GM18499 (cell line): ENCODE measurements around the gene DUT.

Experiments
- ATAC-seq: cut with Tn5 transposase; IDR thresholded peaks from one replicate; pipeline ENCODE4 v1.9.1; 2021; ENCODE audit warnings: moderate number of reproducible peaks; ENCODE audit not compliant: insufficient read depth, unreplicated experiment

The DUT gene

DNA sequence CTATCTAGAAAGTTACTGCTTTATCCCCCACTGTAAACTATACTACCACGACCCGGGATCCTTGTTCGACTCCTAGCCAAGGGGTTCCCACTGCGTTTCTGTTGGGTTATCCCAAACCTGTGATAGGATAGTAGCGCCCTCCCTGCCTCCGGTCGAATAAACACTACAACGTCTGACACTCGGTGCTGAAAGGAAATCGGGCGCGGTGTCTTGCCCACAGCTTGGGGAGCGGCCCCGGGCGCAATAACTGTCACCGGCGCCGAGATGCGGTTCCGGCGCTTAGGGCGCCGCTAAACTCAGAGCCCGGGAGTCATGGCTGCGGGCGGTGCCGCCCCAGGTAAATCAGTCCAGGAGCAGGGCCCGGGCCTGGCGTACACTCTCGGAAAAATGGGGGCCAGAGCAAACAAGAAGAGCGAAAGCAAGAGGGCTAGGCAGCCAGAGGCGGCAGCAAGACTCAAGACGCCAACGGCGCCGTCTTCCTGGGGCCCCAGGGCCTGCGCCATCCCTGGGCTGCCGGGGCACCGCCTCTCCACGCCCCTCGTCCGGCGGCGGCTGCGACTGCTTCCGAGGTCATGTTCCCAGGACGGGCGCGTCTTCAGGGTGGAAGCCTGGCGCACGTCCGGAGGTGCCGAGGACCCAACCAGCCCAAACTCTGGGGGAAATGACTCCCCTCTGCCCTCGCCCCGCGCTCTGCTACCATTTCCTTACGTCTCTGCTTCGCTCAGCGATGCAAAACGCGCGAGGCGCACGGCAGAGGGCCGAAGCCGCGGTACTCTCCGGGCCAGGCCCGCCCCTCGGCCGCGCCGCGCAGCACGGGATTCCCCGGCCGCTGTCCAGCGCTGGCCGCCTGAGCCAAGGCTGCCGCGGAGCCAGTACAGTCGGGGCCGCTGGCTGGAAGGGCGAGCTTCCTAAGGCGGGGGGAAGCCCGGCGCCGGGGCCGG, at the start of gene DUT:
Gene DUT (plus strand): TSS at position 575 of the 941 bp plus-strand sequence. CDS start 87 bp downstream, at position 662.
- peak; percentile 58 for ATAC-seq

DNA sequence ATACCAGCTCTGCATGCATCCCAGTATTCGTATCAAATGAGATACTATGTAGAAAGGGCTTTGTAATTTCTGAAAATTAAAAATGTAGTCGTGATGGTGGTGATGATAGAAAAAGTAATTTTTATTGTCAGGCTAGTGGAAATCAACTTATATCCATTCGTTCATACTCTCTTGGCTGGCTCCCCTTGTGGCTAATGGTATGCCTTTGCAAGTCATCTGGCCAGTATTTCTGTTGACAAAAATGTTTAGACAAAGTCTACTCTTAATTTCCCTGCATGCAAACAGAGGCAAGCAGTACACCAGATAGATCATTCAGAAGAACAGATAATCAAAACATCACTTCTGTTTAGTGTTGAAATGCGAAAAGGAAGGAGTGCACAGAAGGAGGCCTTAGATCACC, 49.6 kb upstream of the DUT start:
- ATAC-seq, result no peak

DNA sequence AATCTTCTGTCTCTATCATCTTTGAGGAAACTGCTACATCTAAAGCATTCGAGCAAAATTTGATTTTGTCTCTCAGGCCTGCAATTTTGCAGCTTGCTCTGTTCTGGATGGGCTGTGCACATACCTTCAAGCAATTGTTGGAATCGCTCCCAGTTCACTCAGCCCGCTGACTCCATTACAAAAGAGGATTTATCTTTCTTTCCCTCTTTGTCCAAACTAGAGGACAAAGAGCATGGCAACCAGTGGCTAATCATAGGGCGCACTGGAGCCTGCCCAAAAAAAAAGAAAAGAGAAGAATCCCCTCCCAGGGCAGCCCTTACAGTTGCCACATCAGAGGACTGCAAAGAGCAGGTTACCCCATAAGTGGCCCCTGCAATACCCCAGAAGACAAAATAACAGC, 49.0 kb upstream of the DUT start:
- ATAC-seq, result no peak

DNA sequence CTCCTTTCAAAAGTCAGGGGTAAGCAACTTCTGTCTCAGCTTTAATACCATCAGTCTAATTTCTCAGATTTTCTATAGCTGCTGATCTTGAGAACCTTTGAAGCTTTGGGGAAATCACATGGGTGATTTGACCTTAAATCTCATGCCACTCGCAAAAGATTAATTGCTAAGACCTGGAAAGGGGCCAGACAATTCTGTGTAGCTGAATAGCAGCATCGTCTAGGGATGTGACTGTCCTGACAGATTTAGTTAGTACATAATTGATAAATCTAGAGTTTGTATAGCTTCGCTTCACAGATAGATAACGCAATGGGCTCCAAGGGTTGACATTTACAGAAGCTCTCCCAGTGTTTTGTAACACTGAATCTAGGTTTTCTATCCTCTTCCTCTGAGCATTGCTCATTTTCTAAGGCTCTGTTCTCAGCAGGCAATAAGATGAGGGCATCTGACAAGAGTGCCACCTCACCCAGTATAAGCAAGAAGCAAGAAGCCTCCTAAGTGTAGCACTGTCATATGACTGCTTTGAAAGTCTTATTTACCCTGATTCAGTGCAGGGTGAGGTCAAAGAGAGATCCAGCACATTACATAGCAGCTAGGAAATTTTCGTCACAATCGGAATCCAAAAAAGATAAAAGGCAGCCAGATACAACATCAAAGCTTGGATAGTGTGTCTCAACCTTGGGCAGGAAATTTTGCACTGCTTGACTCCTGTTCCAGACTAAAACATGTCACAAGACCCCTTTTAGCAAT, 47.7 kb upstream of the DUT start:
- ATAC-seq, result no peak

DNA sequence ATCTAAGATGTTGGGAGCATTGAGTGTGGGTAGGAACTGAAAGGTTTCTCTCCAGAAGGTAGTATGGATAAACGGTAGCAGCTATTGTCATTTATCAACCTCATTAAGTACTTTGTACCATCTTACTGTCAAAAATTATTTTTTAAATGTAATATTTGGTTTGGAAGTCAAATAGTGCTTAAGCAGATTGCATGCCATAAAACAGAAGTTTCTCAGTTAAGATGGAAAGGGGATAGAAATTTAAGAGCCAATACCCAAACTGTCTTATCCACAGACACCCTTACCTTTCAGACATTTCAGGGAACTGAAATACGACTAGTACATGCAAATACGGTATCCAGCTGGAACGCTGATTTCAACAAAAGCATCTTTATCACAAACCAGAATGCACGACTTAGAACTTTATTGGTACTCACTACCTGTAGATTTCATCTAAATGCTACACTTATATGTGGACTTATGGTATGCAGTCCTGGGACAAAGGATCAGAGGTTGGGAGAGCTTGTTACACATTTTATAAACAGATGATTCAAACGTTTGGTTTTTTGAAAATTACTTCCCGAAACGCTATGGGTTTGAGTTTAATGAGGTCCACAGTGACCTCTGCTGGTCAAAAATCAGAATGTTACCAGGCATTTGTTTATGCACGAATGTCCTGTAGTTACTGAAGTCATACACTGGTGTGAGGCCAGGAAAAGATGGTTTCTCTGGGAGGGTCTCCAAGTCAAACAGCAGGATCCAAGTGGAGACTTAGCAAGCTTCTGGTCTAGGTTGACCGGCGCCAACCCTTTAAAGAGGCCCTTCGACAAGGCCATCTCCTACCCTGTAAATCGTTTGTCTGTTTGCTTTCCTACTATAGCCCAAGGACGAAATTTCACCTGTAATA, 45.7 kb upstream of the DUT start:
- ATAC-seq, result peak; percentile 86

DNA sequence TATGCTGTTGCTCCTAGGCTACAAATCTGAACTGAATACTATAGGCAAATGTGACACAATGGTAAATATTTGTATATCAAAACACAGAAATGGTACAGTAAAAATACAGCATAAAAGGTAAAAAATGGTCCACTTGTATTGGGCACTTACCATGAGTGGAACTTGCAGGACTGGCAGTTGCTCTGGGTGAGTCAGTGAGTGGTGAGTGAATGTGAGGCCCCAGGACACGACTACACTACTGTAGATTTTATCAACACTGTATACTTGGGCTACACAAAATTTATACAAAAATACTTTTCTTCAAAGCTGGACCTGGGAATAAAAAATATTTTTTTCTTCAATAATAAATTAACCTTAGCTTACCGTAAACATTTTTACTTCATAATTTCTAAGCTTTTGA, 41.6 kb upstream of the DUT start:
- ATAC-seq, result no peak

DNA sequence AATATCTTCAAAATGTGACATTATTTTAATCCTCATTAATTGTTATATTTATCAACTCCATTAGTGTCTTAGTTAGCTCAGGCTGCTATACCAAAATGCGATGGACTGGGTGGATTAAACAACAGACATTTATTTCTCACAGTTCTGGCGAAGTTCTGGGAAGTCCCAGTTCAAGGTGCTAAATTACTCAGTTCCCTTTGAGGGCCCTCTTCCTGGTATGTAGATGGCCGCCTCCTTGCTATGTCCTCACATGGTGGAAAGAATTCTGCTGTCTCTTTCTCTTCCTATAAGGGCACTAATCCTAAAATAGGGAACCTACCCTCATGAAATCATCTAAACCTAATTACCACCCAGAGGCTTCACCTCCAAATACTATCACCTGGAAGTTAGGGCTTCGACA, 38.8 kb upstream of the DUT start:
- ATAC-seq, result no peak

DNA sequence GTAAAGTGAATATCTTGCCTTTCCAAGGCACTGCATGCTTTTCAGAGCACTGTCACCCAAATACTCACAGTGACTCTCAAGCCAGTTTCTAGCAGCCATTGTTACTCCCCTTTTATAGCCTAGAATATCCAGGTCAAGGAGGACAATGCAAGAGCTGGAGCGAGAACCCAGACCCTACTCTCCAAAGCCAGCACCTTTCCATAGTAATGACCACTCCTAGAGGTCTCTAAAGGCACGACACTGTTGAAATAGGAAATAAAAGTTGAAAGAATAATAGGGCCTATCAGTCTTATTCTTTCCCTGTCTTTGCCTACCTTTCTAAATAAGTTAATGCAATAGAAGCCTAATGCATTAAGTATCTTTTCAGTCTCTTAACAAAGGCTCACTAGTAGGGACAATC, 33.6 kb upstream of the DUT start:
- ATAC-seq, result no peak

DNA sequence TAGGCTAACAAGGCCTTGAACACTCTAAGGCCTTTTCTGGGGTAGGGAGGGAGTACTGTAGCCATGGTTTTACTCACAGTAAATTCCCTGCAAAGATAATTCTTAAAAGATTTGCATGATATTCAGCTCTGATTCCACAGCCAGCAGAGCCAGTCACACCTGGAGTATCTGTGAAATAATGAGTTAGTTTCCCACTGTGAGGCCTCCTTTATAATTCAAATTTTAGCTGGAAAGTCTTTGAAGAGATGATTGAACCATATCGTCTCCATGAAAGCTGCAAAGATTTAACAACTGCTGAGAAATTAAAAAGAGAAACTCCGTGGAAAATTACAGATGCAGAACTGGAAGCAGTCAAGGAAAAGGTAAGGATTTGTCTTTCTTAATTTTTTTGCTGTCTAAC, 32.3 kb upstream of the DUT start:
- ATAC-seq, result no peak

DNA sequence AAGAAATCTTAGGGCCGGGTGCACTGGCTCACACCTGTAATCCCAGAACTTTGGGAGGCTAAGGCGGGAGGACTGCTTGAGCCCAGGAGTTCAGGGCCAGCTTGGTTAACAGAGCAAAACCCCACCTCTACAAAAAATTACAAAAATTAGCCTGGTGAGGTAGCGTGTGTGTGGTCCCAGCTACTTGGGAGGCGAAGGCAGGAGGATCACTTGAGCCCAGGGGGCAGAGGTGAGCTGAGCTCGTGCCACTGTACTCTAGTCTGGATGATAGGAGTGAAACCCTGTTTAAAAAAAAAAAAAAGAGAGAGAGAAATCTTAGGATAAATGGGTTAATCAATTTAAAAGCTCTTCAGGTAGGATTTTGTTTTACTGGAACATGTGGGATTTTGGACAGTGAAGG, 31.2 kb upstream of the DUT start:
- no peak for ATAC-seq

DNA sequence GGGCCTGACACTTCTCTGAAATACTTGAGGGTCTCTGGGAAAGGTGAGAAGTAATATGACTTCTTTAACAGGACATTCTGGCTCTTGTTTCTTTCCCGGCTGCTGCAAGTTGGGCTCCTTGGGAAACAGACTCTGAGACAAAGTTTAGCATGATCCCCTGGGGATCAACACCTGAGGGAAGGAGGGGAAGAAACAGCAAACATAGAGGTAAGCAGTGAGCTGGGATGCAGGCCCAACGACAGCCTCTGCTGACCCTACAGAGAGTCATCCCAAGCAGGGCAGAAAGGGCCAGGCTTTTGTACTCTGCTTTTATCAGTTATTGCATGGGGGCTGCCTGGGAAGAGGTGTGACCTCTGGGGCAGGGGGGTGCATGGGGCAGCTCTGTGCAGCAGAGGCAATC, 26.8 kb upstream of the DUT start:
- no peak for ATAC-seq

DNA sequence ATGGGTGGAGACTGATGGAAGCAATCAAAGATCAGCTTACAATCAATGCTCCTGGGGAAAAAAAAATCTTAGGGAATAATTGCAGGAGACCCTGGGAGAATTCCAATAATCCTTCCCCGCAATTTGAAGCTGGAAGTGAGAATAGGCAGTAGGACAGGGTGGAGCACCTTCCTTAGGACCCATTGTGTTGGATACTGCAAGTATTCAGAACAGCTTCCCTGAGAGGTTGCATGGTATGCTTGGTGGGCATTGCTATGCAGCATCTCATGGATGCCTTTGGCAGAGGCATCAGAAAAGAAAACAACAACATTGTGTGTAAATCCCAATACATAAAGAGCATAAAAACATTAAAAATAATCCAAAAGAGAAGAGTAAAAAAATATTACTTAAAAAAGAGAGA, 24.6 kb upstream of the DUT start:
- no peak for ATAC-seq

DNA sequence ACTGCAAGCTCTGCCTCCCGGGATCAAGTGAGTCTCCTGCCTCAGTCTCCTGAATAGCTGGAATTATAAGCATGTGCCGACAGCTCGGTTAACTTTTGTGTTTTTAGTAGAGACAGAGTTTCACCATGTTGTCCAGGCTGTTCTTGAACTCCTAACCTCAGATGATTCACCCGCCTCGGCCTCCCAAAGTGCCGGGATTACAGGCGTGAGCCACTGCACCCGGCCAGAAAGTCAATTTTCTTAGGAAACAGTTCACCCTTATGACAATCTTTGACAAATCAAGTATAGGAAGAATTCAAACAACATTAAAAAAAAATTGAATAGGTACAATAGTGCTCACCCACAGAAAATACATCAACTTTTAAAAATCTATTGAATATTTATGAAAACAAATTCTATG, 23.6 kb upstream of the DUT start:
- ATAC-seq, result no peak

DNA sequence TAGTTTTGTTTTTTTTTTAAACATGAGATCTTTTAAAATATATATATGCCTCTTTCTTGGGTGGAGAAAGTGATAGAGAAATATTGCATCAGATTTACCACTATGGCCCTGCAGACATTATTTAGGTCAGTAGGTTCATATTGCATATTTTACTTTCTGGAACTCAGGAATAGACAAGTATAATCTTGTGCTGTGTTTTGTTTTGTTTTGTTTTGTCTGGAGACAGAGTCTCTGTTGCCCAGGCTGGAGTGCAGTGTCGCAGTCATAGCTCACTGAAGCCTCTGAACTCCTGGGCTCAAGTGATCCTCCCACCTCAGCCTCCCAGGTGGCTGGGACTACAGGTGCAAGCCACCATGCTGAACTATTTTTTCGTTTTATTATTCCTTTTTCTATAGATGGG, 21.5 kb upstream of the DUT start:
- no peak for ATAC-seq

DNA sequence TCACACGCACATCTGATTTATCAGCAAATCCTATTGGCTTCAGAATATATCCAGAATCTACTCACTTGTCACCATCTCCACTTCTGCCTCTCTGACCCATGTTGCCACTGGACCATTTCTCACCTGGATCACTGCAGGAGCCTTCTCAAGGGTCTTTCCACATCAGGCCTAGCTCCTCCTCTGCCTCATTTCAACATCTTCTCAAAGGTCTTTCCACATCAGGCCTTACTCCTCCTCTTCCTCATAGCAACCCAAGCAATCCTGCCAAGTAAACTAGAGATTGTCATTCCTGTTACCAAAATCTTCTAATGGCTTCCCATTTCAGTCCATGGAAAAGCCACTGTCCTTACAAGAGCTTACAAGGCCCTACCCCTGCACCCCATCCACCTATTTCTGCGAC, 18.0 kb upstream of the DUT start:
- ATAC-seq, result no peak

DNA sequence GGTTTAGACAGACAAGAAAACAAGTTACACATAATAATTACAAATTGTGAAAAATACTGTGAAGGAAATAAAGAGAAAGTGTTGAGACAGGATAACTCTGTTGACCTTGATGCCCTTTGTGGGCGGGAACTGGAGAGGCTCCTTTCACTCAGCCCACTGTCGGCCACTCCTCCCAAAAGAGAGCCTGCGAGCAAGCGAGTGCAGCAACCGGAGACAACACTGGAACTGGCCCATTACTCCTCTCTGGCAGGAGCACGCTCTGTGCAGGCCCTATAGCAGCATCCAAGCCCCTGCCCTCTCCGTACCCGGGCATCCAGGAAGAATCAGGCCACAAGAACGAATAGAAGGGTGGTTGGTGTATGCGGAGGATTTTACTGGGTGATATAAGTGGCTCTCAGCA, 16.2 kb upstream of the DUT start:
- ATAC-seq, result no peak

DNA sequence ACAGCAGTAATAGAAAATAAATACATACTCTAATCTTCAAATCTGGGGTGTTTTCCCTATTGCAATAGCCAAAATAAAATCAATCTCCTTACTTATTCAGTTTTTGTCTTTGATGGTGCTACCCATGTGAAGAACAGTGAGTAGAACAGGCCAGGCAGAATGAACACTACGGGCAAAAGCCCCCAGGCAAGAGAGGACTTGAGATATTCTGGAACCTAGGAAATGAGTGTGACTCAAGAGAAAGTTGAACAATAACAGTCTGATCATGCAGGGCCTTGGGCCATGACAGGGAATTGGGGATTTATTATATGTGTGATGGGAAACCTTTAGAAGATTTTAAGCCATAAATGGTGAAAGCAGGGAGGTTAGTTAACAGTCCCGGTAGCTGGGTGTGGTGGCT, 14.0 kb upstream of the DUT start:
- no peak for ATAC-seq

DNA sequence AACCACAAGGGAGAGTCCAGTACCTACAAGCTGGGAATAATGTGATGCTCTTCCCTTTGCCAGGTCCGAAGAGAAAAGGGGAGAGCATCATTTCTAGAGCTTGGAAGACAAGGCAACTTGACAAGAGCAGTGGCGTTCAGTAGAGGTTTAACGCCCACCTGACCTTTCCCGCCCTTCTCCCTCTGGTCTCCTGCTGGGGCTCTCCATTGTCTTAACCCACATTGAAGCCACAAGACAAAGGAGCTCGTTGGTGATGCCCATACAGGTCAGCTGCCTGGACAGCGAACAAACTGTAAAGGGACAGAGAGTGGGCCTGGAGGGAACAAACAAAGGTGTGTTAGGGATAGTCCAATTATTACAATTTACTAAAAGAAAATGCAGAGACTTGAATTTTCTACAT, 13.1 kb upstream of the DUT start:
- no peak for ATAC-seq

DNA sequence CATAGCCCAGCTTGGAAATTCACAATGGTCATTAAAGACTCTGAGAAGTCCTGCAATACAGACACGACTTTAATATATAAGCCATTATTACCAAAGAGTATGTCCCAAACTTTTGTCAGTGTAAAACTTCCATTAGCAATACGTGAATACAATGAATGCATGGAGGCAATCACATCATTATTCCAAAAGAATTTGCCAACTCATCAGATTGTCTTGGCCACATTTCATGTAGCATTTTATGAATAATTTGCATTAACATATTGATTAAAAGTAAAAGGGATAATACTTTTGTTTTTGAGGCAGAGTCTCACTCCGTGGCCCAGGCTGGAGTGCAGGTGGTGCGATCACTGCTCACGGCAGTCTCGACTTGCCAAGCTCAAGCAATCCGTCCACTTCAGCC, 7.9 kb upstream of the DUT start:
- ATAC-seq, result no peak

DNA sequence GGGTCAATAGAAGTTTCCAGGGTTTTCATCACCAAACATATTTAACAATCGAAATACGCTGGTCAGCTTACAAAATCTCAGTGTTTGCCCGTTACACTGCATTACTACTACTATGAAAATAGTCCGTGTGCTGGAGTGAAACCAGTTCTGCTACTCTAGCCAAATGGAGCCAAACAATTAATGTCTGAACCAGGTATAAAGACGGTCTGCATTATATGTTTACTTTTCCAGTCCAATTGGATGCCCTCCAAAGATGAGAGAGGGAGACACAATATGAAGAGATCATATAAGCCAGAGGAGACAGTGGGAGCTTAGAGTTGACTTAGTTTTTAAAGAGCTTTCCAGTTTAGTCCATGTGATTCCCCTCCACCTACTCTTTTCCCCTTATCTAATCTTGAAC, 6.3 kb upstream of the DUT start:
- no peak for ATAC-seq

DNA sequence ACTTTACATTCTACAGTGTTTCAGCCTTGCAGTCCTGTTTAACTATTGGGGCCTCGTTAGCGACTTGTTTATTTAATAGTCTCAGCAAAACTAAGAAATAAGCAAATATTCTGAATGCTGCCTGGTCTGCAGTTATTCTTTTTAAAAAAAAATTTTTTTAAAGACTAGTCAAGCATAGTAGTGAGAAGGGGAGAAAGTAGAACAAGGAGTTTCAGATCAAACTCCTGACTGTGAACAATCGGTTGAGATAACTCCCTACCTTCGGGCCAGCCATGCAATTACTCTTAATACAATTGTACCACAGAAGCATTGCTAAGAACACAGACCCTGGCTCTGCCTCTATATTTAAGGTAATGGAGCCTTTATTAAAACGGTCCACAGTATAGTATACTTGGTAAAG, 5.8 kb upstream of the DUT start:
- no peak for ATAC-seq
